ENCODE data around the gene GJD4.

GJD4 gene

DNA sequence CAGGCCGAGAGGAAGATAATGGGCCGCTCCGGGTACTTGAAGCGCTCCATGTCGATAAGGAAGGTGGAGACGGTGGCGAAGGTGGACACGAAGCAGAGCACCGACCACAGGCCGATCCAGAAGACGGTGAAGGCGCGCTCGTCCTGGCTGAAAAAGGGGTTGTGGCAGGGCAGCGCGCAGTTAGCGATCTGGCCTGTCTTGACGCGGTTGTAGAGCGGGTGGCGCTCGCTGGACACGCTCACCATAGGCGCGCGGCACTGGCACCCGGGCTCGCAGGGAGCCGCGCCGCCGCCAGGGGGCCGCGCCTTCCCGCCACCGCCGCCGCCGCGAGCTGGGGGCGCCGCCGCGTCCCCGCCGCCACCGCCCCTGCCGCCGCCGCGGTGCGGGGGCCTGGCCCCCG, 35.3 kb downstream of the GJD4 start:
- Histone ChIP-seq H3K4me3 (ENCODE audit: low read depth, low read length) (peak overlapping the region; percentile 55), H3K9me3 (ENCODE audit: severe bottlenecking) (no peaks in the 10 kb centered on the region), H3K27ac (peak overlapping the region; percentile 82), H3K27me3 (ENCODE audit: insufficient read depth, low read depth, severe bottlenecking) (no peaks in the 10 kb centered on the region), H3K36me3 (peaks cover 14% of the 10 kb centered on the region)
- TF ChIP-seq, protein P1, sequence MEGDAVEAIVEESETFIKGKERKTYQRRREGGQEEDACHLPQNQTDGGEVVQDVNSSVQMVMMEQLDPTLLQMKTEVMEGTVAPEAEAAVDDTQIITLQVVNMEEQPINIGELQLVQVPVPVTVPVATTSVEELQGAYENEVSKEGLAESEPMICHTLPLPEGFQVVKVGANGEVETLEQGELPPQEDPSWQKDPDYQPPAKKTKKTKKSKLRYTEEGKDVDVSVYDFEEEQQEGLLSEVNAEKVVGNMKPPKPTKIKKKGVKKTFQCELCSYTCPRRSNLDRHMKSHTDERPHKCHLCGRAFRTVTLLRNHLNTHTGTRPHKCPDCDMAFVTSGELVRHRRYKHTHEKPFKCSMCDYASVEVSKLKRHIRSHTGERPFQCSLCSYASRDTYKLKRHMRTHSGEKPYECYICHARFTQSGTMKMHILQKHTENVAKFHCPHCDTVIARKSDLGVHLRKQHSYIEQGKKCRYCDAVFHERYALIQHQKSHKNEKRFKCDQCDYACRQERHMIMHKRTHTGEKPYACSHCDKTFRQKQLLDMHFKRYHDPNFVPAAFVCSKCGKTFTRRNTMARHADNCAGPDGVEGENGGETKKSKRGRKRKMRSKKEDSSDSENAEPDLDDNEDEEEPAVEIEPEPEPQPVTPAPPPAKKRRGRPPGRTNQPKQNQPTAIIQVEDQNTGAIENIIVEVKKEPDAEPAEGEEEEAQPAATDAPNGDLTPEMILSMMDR (IDR thresholded peaks at IDR 0.05; ENCODE audit: low read depth, low read length), result peak; percentile 52
- DNase-seq, result peak; percentile 51

DNA sequence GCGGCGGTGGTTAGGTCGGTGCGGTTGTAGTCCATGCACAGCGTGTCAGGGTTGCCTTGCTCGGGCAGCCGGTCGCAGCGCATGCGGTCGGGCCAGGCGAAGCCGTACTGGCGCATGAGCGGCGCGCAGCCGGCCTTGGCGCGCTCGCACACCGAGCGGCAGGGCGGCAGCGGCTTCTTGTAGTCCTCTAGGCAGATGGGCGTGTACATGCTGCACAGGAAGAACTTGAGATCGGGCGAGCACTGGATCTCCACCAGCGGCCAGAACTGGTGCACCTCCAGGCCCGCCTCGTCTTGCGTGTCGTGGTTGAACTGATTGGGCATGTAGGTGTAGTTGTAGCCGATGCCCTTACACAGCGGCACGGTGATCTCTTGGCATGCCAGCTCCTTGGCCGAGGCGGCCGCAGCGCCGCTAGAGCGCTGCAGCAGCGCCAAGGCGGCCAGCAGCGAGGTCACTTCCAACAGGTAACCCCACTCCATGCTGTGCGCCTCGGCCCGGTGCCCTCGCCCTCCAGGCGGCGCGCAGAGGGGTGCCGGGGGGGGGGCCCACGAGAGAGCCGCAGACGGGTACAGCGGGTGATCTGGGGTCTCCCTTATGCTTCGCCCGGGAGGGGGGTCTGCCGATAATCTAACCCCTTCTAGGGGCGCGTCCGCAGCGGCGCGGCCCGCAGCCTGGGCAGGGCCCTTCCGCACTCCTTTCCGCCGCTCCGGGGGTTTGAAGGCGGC, 36.0 kb downstream of the GJD4 start:
- Histone ChIP-seq H3K27me3 (ENCODE audit: insufficient read depth, low read depth, severe bottlenecking) (no peaks in the 10 kb centered on the region), H3K9me3 (ENCODE audit: severe bottlenecking) (no peaks in the 10 kb centered on the region), H3K27ac (peak overlapping the region; percentile 78), H3K4me3 (ENCODE audit: low read depth, low read length) (peak overlapping the region; percentile 74), H3K36me3 (peaks cover 14% of the 10 kb centered on the region)
- TF ChIP-seq, protein P1 (IDR thresholded peaks at IDR 0.05; ENCODE audit: low read depth, low read length), result no peak
- peak; percentile 43 for DNase-seq

DNA sequence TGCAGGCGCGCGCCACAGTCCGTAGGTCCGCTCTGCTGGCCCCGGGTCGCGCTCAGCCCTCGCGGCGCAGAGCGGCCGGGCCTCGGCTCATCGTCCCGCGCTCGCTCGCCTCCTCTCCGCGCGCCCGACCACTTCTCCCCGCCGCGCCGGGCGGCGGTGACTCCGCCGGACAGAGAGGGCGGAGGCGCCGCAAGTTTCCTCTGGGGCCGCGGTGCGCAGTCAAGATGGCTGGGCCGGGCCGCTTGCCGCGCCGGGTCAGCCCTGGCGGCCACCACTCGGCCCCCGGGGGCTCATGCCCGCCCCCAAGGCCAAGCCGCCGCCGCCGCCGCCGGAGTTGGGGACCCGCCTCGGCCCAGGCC, 36.5 kb downstream of the GJD4 start:
- DNase-seq, result no peak
- H3K36me3 ChIP-seq, result peaks cover 14% of the 10 kb centered on the region
- H3K9me3 ChIP-seq (ENCODE audit: severe bottlenecking), result no peaks in the 10 kb centered on the region
- TF ChIP-seq, protein P1 (IDR thresholded peaks at IDR 0.05; ENCODE audit: low read depth, low read length), result no peak
- H3K27me3 ChIP-seq (ENCODE audit: insufficient read depth, low read depth, severe bottlenecking), result no peaks in the 10 kb centered on the region
- peak overlapping the region; percentile 78 for H3K27ac ChIP-seq
- peak overlapping the region; percentile 74 for H3K4me3 ChIP-seq (ENCODE audit: low read depth, low read length)

- Histone ChIP-seq H3K36me3 (peaks cover 14% of the 10 kb centered on the region), H3K27me3 (ENCODE audit: insufficient read depth, low read depth, severe bottlenecking) (no peaks in the 10 kb centered on the region), H3K4me3 (ENCODE audit: low read depth, low read length) (peak within 1 kb of the TSS; percentile 74), H3K27ac (peak within 1 kb of the TSS; percentile 78), H3K9me3 (ENCODE audit: severe bottlenecking) (no peaks in the 10 kb centered on the region)
- peak; percentile 88 for DNase-seq
- TF ChIP-seq, protein P1 (IDR thresholded peaks at IDR 0.05; ENCODE audit: low read depth, low read length), result peak; percentile 23; the same call in 1 of the 2 replicates
Measured at GRCh38 chr10:35642035-35642792, 37.1 kb downstream of the GJD4 start, which contains the start of gene FZD8. Gene FZD8 (minus strand): TSS chr10:35642296. CDS start chr10:35641429, 867 bp downstream.

DNA sequence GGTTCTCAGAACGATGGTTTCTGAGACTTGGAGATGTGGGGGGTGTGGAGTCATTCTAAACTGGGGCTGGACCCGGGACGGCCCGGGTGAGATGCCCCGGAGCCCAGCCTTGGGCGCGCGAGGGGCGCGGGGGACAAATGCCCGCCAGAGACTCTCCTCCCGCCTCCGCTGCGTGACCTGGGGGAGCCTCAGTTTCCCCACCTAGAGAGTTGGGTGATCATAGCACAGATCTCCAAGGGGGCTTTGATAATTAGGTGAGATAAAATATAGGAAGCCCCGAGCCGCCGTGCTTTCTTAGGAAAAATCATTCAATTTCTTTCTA, 37.6 kb downstream of the GJD4 start:
- Histone ChIP-seq H3K9me3 (ENCODE audit: severe bottlenecking) (no peaks in the 10 kb centered on the region), H3K27ac (peak overlapping the region; percentile 78), H3K4me3 (ENCODE audit: low read depth, low read length) (peak overlapping the region; percentile 74), H3K36me3 (peaks cover 14% of the 10 kb centered on the region), H3K27me3 (ENCODE audit: insufficient read depth, low read depth, severe bottlenecking) (no peaks in the 10 kb centered on the region)
- TF ChIP-seq, protein P1 (IDR thresholded peaks at IDR 0.05; ENCODE audit: low read depth, low read length), result no peak
- DNase-seq, result no peak

Measured in WERI-Rb-1 (cell line).